Measurements from ENCODE around the gene YTHDF2. TPM values are rescaled to one million over a fixed set of nuclear protein-coding genes. Genes with fewer than 3 reads are reported as not detected.
"Not testable (repeated sequence)": the region's sequence is repeated elsewhere in the genome, so short reads cannot be mapped to it uniquely, and the experiment has no call there.

YTHDF2 gene
- total and polyA plus RNA-seq, 5 experiments from 2014 or later = 75.4 to 128 (median 117) TPM

DNA sequence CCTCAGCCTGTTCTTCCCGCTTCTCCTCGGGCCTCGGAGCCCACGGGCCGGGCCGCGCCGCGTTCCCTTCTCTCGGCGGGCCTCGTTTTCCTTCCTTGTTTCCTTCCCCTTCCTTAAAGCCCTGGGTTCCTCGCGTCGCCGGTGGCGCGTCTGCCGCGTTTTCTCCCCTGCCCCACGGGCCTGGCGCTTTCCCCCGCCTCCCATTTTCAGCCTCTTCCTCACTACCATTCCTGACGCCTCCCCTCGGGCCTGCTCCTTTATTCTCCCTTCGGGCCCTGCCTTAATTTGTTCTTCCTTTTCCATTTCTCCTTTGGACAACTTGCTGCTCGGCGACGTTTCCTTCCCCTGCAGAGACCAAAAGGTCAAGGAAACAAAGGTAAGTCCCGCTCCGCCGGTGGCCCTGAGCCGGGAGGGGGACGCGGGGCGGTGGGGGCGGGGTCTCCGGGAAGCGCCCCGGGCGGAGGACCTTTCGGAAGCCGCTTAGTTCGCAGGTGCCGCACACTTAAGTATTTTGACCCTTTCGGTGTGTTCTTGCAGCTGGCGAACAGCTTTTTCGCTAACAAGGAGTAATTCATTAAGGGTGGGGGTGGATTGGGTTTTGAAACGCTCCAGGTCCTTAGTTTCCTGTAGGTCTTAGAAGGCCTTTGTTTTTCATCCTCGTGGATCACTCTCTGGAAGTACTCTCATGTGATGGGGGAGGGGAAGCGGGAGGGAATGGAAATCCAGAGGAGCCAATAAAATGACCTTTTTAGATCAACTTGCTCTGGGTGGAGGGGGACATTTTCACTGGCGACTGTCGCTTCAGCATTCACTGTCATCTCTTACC is 780 bp downstream of the YTHDF2 start:
- H3K9me3 Mint-ChIP-seq = no peaks in the 10 kb centered on the region
- POLR2A ChIA-PET = interaction anchor here (0.6 to 3.9 kb wide), 27 partner anchors 9 to 649 kb away, joined by 3 to 93 read pairs (median 5); partner anchors contain the start of genes EYA3, GMEB1, MED18 and PHACTR4
- no peaks in the 10 kb centered on the region for H3K27me3 Mint-ChIP-seq
- H3K36me3 Mint-ChIP-seq = peaks cover 0 to 48% (median 15%) of the 10 kb centered on the region in 3 donors
- peaks cover 10 to 51% (median 45%) of the 10 kb centered on the region in 4 donors for H3K4me1 Mint-ChIP-seq
- peak overlapping the region; percentile 91 to 100 (median 96) for H3K4me3 Mint-ChIP-seq
- peak in 6 of 10 donors; percentile 8 to 64 (median 33) for DNase-seq
- peak in 1 of 2 donors; percentile 5 for ATAC-seq
- peak overlapping the region; percentile 93 to 99 (median 96) for H3K27ac Mint-ChIP-seq

- POLR2A ChIA-PET = interaction anchor here (0.6 kb wide), 1 partner anchor 182 kb away, joined by 3 read pairs; no protein-coding TSS in a partner anchor
- Mint-ChIP-seq H3K36me3 (peaks cover 12 to 74% (median 31%) of the 10 kb centered on the region in 3 donors), H3K4me3 (peak overlapping the region in 7 of 10 donors; percentile 19 to 100 (median 60)), H3K27me3 (no peaks in the 10 kb centered on the region), H3K4me1 (peaks cover 22 to 73% (median 70%) of the 10 kb centered on the region in 4 donors), H3K9me3 (no peaks in the 10 kb centered on the region), H3K27ac (peak overlapping the region in 5 of 10 donors; percentile 0 to 74 (median 27))
- no peak for ATAC-seq
- DNase-seq = no peak
These were observed 3.4 kb downstream of the YTHDF2 start for GRCh38 chr1:28740118-28740517.

DNA sequence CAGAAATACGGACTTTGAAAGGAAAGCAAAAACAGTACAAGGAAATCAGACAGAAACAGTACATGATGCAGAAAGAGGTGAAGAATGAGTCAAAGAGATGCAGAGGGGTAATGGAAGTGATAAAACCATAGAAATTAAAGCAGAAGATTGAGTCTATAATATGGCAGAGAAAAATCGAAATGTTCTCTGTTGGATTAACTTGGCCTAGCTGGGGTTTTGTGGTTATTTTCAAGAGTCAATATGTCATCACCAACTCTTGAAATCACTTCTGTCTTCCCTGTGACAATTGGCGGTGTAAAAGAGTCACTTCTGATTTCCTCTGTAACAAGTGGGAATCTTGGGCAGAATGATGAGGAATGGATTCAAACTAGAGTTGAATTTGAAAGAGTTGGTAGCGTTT is 7.4 kb downstream of the YTHDF2 start:
- Mint-ChIP-seq H3K36me3 (peaks cover 16 to 92% (median 36%) of the 10 kb centered on the region in 3 donors), H3K9me3 (no peaks in the 10 kb centered on the region), H3K27me3 (no peaks in the 10 kb centered on the region), H3K27ac (peak overlapping the region in 4 of 10 donors; percentile 7 to 68 (median 30)), H3K4me3 (peak overlapping the region in 9 of 10 donors; percentile 55 to 84 (median 66)), H3K4me1 (peaks cover 24 to 84% (median 72%) of the 10 kb centered on the region in 4 donors)
- ATAC-seq (no peak), DNase-seq (no peak)
- POLR2A ChIA-PET = interaction anchor here (1.2 kb wide), 1 partner anchor 8 kb away, joined by 3 read pairs; the partner anchor contains the start of gene YTHDF2

DNA sequence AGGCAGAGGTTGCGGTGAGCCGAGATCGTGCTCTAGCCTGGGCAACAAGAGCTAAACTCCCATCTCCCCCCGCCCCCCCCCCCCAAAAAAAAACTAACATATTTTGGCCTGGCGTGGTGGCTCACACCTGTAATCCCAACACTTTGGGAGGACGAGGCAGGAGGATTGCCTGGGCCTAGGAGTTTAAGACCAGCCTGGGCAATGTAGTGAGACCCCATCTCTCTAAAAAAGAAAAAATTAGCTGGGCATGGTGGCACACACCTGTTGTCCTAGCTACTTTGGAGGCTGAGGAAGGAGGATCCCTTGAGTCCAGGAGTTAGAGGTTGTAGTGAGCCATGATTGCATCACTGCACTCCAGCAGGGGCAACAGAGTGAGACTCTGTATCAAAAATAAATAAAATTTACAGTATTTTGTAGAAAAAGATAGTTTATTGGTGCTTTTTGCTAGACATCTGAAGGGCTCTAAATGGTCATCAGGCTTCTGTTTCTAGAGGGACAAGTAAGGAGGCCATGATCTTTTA is 9.0 kb downstream of the YTHDF2 start:
- Mint-ChIP-seq H3K4me1 (peaks cover 28 to 85% (median 76%) of the 10 kb centered on the region in 4 donors), H3K27me3 (no peaks in the 10 kb centered on the region), H3K4me3 (peak overlapping the region in 9 of 10 donors; percentile 14 to 78 (median 62)), H3K36me3 (peaks cover 16 to 87% (median 36%) of the 10 kb centered on the region in 3 donors), H3K9me3 (no peaks in the 10 kb centered on the region), H3K27ac (peak overlapping the region in 3 of 10 donors; percentile 11 to 79 (median 33))
- POLR2A ChIA-PET = no interaction called here
- no peak for ATAC-seq
- no peak for DNase-seq

GRCh38 chr1:28750330-28750729 is 13.6 kb downstream of the YTHDF2 start:
- H3K27me3 Mint-ChIP-seq = no peaks in the 10 kb centered on the region
- H3K36me3 Mint-ChIP-seq = peaks cover 5 to 64% (median 17%) of the 10 kb centered on the region in 3 donors
- POLR2A ChIA-PET = interaction anchor here (0.6 kb wide), 1 partner anchor 39 kb away, joined by 3 read pairs; no protein-coding TSS in a partner anchor
- H3K9me3 Mint-ChIP-seq = no peaks in the 10 kb centered on the region
- peaks cover 23 to 82% (median 60%) of the 10 kb centered on the region in 4 donors for H3K4me1 Mint-ChIP-seq
- H3K27ac Mint-ChIP-seq = peak overlapping the region in 5 of 10 donors; percentile 31 to 71 (median 42)
- ATAC-seq = no peak
- no peak for DNase-seq
- H3K4me3 Mint-ChIP-seq = peak overlapping the region in 8 of 10 donors; percentile 3 to 71 (median 41)

DNA sequence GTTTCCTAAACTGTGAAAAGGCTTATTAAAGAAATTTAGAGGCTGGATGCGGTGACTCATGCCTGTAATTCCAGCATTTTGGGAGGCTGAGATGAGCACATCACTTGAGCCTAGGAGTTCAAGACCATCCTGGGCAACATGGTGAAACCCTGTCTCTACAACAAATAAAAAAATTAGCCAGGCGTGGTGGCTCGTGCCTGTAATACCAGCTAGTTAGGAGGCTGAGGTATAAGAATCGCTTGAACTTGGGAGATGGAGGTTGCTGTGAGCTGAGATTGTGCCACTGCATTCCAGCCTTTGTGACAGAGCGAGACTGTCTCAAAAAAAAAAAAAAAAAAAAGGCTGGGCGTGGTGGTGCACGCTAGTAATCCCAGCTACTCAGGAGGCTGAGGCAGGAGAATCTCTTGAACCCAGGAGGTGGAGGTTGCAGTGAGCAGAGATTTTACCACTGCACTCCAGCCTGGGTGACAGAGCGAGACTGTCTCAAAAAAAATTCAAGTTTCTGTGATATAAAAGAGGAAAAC is 14.1 kb downstream of the YTHDF2 start:
- ATAC-seq, DNase-seq, H3K9me3 Mint-ChIP-seq, POLR2A ChIA-PET, H3K27me3 Mint-ChIP-seq: not testable (repeated sequence)
- H3K36me3 Mint-ChIP-seq = peaks cover 5 to 59% (median 17%) of the 10 kb centered on the region in 3 donors
- peak overlapping the region in 4 of 10 donors; percentile 33 to 58 (median 51) for H3K4me3 Mint-ChIP-seq
- peak overlapping the region in 1 of 10 donors; percentile 42 for H3K27ac Mint-ChIP-seq
- peaks cover 23 to 78% (median 58%) of the 10 kb centered on the region in 4 donors for H3K4me1 Mint-ChIP-seq

- peak overlapping the region in 8 of 10 donors; percentile 1 to 73 (median 36) for H3K27ac Mint-ChIP-seq
- no peak for ATAC-seq
These were observed 14.7 kb downstream of the YTHDF2 start for GRCh38 chr1:28751315-28752060.

GRCh38 chr1:28755701-28756100 is 19.0 kb downstream of the YTHDF2 start:
- ATAC-seq (no peak), DNase-seq (no peak)
- H3K4me3 Mint-ChIP-seq = no peak overlapping the region
- POLR2A ChIA-PET = interaction anchor here (0.5 to 0.9 kb wide), 2 partner anchors 19 to 107 kb away, joined by 3 to 5 read pairs; partner anchors contain the start of genes RNU11 and YTHDF2
- H3K27me3 Mint-ChIP-seq = no peaks in the 10 kb centered on the region
- peaks cover 21 to 45% (median 40%) of the 10 kb centered on the region in 4 donors for H3K4me1 Mint-ChIP-seq
- no peak overlapping the region for H3K27ac Mint-ChIP-seq
- peaks cover 0 to 39% (median 3%) of the 10 kb centered on the region in 3 donors for H3K36me3 Mint-ChIP-seq
- H3K9me3 Mint-ChIP-seq = no peaks in the 10 kb centered on the region

More at GRCh38 chr1:28751315-28752060, 14.7 kb downstream of the YTHDF2 start:
- peak overlapping the region in 9 of 10 donors; percentile 4 to 55 (median 40) for H3K4me3 Mint-ChIP-seq
- peaks cover 0 to 55% (median 15%) of the 10 kb centered on the region in 3 donors for H3K36me3 Mint-ChIP-seq
- H3K4me1 Mint-ChIP-seq = peaks cover 20 to 72% (median 52%) of the 10 kb centered on the region in 4 donors
- no peaks in the 10 kb centered on the region for H3K9me3 Mint-ChIP-seq
- POLR2A ChIA-PET = interaction anchor here (1.2 kb wide), 1 partner anchor 108 kb away, joined by 3 read pairs; the partner anchor contains the start of gene TAF12
- no peaks in the 10 kb centered on the region for H3K27me3 Mint-ChIP-seq
- DNase-seq = no peak

DNA sequence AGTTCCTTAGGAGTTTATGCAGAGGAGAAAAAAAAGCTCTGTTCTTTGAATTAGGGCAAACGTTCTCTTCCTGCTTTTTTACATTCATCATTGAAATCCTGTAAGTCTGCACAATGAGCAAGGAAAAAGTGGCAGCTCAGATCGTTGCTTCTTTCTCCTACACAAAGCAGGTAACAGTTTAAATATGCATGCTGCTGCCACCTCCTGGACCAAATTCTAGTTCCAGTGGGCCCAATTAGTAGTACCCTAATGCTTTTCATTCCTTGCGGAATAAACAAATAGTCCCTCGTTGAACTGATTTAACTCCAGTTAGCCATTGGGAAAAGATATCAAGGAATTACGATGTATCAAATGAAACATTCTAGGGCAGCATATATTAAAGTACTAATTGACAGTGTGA is 20.1 kb downstream of the YTHDF2 start:
- Mint-ChIP-seq H3K9me3 (no peaks in the 10 kb centered on the region), H3K4me1 (peaks cover 19 to 40% (median 36%) of the 10 kb centered on the region in 4 donors), H3K27me3 (no peaks in the 10 kb centered on the region), H3K4me3 (peak overlapping the region in 2 of 10 donors; percentile 52 to 56), H3K36me3 (peaks cover 0 to 37% (median 0%) of the 10 kb centered on the region in 3 donors), H3K27ac (peak overlapping the region in 5 of 10 donors; percentile 39 to 73 (median 58))
- POLR2A ChIA-PET = interaction anchor here (0.5 to 1.1 kb wide), 4 partner anchors 11 to 299 kb away, joined by 3 read pairs; partner anchors contain the start of genes RNU11 and YTHDF2
- DNase-seq (peak in 2 of 10 donors; percentile 9 to 14), ATAC-seq (no peak)

DNA sequence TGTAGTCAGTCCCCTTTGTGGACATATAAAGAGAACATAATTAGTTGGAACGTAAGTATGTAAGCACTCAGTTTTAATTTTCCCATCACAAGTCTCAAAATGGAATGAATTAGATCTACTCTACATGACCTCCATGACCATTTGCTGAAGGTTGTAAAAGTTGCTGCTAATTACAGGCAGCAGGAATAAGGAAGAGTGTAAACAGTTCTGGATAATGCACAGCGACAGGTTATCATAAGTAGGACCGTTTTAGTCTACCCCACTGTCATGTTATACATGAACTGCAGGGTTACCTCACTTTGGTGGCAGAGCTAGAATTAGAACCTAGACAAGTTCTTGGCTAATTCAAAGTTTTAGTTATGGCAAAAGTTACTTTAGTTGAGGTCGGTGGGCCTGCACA is 21.7 kb downstream of the YTHDF2 start:
- Mint-ChIP-seq H3K4me1 (peaks cover 17 to 36% (median 29%) of the 10 kb centered on the region in 4 donors), H3K9me3 (no peaks in the 10 kb centered on the region), H3K27ac (peak overlapping the region in 8 of 10 donors; percentile 2 to 66 (median 30)), H3K36me3 (peaks cover 0 to 33% (median 0%) of the 10 kb centered on the region in 3 donors), H3K27me3 (no peaks in the 10 kb centered on the region), H3K4me3 (peak overlapping the region in 1 of 10 donors; percentile 14)
- ATAC-seq (no peak), DNase-seq (no peak)
- POLR2A ChIA-PET = interaction anchor here (1.0 kb wide), 1 partner anchor 16 kb away, joined by 5 read pairs; no protein-coding TSS in a partner anchor

DNA sequence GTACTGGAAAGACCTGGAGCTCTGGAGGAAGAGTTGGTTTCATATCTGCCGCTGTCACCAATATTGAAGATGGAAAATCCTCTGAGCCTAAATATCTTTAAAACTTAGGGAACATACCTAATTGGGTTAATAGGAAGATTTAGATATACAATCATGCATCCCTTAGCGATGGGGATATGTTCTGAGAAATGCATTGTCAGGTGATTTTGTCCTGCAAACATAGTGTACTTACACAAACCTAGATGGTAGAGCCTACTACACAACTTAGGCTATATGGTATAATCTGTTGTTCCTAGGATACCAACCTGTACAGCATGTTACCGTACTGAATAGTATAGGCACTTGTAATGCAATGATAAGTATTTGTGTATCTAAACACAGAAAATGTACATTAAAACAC is 22.5 kb downstream of the YTHDF2 start:
- no peaks in the 10 kb centered on the region for H3K9me3 Mint-ChIP-seq
- no peaks in the 10 kb centered on the region for H3K27me3 Mint-ChIP-seq

More for the DNA sequence above, 22.5 kb downstream of the YTHDF2 start:
- H3K4me3 Mint-ChIP-seq = peak overlapping the region in 1 of 10 donors; percentile 10
- H3K36me3 Mint-ChIP-seq = peaks cover 0 to 29% (median 0%) of the 10 kb centered on the region in 3 donors
- no peak for ATAC-seq
- peak overlapping the region in 4 of 10 donors; percentile 19 to 59 (median 40) for H3K27ac Mint-ChIP-seq
- H3K4me1 Mint-ChIP-seq = peaks cover 13 to 31% (median 24%) of the 10 kb centered on the region in 4 donors
- POLR2A ChIA-PET = interaction anchor here (0.6 to 1.3 kb wide), 3 partner anchors 11 to 116 kb away, joined by 3 to 5 read pairs (median 3); partner anchors contain the start of gene TAF12
- DNase-seq = no peak
